ENCODE data around the gene TSACC.
"Not testable (repeated sequence)": the region's sequence is repeated elsewhere in the genome, so short reads cannot be mapped to it uniquely, and the experiment has no call there.

TSACC gene

DNA sequence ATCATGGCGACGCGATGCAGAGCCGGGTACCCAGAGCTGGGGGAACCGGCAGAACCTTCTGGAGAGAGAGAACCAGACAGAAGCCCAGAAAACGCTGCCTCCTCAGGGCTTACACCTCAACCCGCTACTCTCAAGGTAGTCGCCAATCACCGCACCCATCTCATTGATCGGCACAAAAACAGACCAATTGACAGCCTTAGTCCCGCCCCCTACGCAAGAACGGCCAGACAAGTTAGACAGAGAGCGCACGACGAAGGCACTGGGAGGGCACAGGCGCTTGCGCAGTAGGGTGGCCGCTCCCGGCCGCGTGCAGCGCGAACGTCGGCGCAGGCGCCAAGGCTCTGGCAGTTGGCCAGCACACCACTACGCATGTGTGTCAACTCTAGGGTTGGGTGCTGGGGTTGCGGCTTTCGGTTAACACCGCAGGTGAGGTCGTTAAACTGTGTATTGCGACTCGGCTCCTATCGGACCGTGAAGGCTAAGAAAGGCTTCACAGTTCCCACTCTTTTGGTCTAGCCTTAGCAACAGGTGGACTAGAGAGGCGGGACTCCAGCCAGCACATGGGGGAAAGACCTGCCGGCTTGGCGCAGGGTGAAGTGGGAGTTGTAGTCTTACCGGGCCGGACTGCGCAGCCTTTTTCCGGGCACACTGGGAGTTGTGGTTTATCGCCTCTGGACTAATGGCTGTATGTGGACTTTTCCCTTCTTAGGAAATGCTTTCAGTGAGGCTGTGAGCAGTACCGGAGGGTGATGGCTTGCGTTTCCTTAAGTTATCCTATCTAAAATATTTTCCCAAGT, at the start of gene TSACC, which contains the start of gene CCT3:
TSS of gene TSACC (plus strand) at position 347 of the 797 bp plus-strand sequence. CDS start 1,232 bp downstream, outside the sequence.
TSS of gene CCT3 (minus strand) at position 113 of the 797 bp plus-strand sequence. CDS start at position 5, 108 bp downstream.
- peak; percentile 100 for DNase-seq

DNA sequence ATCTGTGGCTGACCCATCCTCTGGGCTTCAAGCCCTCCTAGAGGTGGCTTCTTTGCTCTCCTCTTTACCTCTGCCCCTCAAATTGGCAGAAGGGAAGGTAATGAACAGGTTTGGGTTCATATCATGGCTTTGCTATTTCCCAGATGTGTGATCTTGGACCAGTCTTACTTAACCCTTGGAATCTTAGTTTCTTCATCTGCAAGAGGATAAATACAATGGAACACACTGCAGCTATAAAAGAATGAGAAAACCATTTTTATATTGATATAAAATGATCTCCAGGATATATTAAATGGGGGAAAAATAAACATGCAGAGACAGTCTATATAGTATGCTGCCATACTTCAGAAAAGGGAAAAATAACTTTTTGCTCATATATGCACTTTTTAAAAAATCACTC, 48.5 kb upstream of the TSACC start:
- DNase-seq: no peak

DNA sequence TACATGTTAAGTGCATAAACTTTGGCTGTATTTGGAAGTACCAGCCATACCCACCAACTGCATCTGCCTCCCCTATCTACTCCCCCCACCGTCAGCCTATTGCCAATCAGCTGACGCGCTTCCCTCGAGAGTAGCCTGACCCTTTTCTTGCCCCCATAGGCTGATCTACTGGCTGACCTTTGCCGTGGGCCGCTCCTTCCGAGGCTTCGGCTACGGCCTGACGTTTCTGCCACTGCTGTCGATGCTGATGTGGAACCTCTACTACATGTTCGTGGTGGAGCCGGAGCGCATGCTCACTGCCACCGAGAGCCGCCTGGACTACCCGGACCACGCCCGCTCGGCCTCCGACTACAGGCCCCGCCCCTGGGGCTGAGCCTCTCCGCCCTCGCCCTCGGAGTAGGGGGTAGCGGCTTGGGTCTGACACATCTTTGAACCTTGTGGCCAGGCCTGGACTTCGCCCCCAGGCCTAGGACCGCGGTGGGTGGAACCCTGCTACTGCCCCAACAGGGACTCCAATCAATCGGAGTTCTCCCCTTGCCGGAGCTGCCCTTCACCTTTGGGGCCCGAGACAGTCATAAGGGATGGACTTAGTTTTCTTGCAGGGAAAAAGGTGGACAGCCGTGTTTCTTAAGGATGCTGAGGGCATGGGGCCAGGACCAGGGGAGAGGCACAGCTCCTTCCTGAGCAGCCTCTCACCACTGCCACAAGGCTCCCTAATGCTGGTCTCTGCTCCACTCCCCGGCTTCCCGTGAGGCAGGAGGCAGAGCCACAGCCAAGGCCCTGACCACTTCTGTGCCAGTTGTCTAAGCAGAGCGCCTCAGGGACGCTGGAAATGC, 46.9 kb upstream of the TSACC start:
- DNase-seq: peak; percentile 88

DNA sequence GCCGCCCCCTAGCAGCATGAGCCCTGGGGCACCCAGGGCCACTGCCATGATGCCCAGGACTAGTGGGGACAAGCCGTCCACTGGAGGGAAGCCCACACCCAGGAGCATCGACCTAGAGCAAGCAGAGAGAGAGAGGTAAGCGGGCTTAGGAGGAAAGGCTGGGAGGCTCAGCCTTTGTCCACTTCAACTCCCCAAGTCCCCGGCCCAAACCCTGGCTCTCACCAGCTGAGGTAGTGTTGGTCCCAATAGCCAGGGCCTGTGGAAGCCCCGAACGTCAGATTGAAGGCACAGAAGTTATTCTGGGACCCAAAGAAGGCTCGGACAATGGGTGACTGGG, 45.3 kb upstream of the TSACC start:
- no peak for DNase-seq

DNA sequence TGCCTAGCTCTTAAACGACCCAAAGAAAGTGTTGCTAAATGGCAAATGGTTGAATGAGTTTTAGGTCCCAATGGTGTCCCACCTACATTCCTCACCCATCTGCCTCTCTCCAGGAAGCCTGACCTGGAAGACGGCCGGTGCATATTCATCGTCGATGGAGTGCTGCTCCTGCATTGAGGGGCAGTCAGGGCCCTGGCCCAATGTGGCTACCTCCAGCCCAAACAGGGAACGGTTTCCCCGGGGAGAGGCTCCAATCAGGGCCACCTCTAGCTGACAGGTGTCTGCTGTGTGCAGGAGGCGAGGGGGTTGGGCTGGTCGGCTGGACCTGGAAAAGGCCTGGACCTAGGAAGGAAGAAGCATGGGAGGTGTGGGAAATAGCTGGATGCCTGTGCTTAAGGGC, 44.4 kb upstream of the TSACC start:
- no peak for DNase-seq

DNA sequence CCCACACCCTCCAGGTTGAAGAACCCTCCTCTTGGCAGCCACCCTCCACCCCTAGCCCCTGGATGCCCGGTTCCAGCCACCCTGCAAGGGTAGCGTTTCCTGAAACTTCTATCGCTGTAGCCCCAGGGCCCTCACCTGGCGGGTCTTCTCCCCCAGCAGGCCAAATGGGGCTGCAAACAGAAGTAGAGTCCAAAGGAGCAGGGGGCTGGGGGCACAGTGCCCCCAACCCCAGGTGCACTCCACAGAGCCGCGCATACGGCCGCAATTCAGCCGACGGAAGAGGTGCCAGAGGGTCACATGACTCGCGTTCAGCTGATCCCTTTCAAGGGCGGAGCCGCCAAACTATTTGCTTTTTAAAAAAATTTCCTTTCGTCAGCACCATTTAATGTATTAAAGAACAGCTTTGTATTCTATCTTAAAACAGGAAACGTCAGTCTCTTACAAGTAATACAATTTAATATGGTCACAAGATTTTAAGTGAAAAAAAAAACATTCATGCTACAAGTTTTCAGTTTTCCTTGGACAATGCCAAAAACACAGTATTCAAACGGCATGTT, 42.9 kb upstream of the TSACC start, which contains the start of gene GLMP:
TSS of gene GLMP (minus strand) at position 289 of the 557 bp plus-strand sequence. CDS start at position 255, 34 bp downstream.
- peak; percentile 32 for DNase-seq

DNA sequence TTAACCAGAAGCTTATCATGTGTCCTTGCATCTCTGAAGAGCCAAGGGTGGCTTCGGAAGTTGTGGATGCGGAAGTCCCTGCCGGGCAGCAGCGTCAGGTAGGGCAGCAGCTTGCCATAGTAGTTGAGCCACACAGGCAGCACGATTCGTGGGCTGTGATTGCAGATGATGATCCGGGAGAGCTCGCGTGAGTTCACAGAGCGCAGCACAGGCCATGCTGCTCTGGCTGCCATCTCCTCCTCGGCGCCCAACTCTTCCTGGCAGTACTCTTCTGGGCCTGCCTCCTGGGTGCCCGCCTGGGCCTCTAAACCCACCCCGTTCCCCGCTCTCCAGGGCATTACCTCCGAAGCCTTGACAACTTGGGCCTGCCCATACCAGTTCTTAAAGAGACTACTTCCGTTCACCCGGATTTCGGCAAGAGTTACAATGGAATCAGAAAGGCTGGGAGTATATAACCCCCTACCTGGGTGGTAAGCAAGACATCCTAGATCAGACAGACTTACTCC, 39.4 kb upstream of the TSACC start, which contains the start of gene VHLL:
TSS of gene VHLL (minus strand) at position 456 of the 506 bp plus-strand sequence. CDS start at position 338, 118 bp downstream.
- no peak for DNase-seq

DNA sequence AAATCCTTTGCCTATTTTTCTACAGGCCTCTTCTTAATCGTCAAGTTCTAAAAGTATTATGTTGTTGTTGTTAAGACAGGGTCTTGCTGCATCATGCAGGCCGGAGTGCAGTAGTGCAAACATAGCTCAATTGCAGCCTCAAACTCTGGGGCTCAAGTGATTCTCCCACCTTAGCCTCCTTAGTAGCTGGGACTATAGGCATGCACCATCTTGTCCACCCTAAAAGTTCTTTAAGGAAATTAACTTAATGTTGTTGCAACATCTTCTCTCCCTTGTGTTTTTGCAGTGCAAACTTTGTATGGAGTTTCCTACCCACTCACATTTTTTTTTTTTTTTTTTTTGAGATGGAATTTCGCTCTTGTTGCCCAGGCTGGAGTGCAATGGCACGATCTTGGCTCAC, 35.1 kb upstream of the TSACC start:
- DNase-seq: no peak

DNA sequence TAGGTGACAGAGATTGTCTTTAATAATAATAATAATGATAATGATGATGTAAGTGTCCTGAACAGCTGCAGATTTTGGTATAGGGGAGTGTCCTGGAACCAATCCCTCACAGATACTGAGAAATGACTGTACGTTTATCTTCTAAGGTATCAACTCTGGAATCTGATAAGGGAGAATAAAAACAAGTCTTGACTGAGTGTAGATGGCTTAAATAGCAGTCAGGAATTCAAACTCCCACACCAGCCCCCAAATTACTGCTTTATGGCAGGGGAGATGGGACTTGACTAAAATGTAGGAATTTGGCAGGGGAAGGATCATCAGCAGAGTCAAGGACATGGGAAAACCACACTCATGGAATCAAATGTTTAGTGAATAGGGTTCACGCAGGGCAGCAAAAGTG, 33.1 kb upstream of the TSACC start:
- DNase-seq: no peak

DNA sequence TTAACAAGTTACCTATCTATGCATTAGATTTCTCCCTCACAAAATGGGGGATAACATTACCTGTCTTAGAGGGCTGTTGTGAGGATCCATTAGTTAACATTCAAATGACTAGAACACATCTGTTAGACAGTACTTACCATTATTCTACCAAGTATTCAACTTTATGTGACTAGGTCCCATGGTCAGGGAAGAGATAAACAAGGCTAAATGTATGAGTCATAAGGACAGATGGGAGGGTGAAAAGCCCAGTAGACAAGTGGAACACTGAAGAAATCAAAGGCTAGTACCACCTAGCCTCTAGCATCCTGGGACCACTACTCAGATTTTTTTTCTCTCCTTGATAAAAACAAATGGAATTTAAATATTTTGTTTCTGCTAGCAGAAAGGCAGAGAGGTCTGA, 30.2 kb upstream of the TSACC start:
- DNase-seq: no peak

DNA sequence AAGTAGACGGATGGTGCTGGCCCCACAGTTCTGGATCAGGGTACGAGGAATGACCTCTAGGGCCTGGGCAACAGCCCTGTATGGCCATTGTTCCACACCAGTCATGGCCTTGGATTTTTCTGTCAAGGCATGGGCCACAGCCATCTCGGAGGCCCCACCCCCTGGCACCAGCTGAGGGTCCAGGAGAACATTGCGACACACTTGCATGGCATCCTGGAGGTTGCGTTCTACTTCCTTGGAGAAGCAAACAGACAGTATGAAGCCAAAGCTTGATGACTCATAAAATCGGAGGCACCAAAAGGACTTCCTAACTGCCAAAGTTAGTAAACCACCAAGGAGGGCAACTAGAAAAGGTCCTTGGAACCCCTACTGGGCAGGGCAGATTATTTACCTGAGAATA, 27.4 kb upstream of the TSACC start:
- DNase-seq: no peak

DNA sequence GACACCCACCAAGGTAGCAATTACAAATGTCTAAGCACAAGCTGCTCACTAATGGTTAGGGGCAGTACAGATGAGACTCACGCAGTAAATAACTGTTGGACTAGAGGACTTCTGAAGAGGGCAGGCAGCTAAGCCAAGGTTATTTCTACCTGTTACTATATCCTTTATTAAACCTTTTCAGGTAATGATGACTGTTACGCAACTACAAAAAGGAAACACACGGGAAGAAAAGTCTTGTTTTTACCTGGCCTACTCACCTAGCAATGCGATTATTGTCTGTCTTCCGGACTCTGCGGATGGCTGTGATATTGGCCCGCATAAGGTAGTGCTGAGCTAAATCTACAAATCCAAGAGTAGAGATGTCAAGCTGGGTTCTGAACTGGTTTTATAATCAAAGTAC, 21.4 kb upstream of the TSACC start:
- DNase-seq: no peak

DNA sequence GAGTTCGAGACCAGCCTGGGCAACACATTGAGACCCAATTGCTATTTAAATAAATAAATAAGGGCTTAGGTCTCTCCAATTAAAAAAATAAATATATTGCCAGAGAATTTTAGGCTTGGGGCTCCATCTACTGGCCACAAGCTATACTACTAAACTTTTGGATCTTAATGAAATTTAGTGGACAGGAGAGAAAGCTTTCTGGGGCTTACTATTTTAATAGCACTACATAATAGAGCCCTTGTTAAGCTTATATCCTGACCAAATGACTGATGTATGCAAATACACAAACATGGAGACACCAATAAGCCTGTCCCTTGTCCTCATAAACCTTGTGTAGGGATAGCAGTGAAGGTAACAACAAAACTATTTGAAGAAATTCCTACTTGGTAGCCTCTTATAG, 18.7 kb upstream of the TSACC start:
- DNase-seq: no peak

DNA sequence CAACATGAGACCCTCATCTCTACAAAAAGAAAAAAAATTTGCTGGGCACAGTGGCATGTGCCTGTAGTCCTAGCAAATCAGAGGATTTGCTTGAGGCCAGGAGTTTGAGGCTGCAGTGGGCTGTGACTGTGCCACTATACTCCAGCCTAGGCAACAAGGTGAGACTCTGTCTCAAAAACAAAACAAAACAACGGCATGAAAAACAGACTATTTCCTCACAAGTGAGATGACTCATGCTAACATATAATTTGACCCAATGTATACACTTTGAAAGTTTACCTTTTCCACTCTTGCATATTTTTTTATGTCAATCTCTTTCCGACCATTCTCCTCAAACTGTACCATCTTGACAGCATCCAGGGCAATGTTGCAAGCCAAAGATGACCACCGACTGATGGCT, 17.8 kb upstream of the TSACC start:
- no peak for DNase-seq

DNA sequence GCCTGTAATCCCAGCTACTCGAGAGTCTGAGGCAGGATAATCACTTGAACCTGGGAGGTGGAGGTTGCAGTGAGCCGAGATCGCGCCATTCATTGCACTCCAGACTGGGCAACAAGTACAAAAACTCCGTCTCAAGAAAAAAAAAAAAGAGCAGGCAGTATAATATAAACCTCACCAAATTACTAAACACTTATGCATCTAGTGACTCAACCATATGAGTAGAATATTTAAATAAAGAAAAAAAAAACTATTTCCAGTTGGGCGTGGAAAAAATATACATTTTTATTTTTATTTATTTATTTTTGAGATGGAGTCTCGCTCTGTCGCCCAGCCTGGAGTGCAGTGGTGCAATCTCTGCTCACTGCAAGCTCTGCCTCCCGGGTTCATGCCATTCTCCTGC, 15.1 kb upstream of the TSACC start:
- not testable (repeated sequence) for DNase-seq

DNA sequence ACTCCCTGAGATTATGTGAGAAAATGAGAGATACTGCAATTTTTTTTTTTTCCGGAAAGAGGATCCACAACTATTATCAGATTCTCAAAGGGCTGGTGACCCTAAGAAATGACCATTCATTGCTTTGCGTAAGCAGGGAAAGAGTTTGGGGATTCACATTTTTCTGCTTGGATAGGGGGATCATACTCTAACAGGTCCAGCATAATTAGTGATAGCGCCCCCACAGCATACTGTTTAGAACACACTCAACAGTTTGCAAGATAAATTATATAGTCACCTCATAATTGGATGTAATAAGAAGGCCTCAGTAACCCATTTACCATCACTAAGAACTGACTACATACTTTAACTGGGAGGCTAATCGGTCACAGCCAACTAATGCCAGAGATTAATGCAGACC, 2.1 kb upstream of the TSACC start:
- no peak for DNase-seq

DNA sequence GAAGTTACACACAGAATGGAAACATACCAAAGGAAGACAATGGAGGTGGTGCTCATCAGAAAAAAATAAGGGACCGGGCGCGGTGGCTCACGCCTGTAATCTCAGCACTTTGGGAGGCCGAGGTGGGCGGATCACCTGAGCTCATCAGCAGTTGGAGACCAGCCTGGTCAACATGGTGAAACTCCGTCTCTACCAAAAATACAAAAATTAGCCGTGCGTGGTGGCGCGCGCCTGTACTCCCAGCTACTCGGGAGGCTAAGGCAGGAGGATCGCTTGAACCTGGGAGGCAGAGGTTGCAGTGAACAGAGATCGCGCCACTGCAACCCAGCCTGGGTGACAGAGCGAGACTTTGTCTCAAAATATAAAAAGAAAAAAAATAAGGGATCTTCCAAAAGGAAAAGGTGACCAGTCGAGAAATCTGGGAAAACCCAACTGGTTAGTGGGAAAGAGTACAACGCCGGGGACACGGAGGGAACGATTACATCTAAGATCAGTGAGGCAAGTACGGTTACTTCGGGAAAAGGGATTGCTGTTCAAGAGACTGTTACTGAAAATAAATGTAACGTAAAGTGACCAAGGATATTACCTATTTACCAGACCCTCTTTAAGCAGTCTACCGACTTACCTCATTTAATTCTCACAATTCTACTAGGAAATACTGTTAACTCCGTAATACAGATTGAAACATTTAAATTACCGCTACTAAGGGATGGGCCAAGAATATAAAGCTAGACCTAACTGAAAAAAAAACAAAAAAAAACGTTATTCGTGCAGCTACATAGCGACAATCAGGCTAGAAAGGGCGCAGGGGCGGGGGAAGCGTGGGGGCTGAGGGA, 1.1 kb upstream of the TSACC start:
- DNase-seq: peak; percentile 52

DNA sequence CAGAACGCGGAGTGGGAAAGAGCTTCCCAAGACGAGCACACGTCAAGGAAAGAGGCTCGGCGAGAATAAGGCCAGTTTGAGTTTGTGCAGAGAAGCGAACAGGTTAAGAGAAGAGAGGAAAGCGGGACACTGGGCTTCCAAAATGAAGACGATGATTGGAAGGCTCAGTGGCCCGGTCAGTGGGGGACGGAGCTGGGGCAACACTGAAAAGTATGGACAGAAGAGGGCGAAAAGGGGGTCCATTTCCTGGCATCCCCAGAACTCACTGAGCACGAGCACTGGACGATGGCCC, 492 bp upstream of the TSACC start:
- DNase-seq: no peak

DNA sequence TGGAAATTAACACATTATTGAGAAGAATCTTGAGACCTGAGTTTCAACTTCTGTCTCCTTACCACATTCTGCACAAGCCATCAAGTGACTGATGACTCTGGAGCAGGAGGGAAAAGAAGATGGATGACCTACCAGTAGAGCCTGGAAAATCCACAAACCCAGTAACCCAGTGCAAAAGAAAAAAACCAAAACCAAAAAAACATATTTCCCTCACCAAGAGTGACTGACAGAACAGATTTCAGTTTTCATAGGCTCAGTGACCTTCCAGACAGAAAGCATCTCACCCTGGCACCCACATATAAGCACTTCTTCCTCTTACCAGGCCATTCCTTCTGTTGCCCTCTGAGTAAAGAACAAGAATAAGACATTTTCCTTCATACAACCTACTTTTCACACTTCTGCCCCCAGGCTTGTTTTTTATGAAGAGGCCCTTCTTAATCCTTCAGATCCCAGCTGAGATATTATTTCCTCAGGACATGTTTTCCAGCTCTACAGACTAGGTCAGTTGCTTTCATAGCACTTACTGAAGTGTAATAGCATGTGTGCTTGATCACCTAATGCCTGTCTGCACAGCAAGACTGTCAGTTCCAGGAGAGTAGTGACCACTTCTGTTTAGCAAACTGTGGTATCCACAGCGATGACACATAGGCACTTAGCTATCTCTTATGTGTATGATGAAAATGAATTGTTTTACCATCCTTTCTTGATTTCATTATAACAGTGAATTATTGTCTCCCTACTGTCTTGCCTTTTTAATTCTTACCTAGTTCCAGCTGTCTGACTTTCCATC, 4.0 kb downstream of the TSACC start:
- DNase-seq: no peak

DNA sequence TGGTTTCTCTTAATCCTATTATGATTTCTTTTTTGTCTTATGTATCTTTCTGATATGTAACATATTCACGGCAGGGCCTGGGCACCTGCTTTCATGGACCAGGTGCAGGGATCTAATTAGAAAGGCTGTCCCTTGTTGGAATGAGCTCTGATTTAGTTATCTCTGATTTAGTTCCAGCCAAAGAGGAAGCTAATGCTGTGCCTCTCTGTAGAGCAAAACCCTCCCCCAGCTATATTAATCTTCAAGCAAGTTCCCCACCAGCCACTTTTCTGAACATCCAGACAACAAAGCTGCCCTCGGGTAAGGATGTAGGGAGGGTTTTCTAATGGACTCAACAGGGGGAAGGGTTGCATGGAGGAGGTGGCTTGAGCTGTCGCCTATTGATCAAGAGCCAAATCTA, 6.1 kb downstream of the TSACC start:
- DNase-seq: no peak

DNA sequence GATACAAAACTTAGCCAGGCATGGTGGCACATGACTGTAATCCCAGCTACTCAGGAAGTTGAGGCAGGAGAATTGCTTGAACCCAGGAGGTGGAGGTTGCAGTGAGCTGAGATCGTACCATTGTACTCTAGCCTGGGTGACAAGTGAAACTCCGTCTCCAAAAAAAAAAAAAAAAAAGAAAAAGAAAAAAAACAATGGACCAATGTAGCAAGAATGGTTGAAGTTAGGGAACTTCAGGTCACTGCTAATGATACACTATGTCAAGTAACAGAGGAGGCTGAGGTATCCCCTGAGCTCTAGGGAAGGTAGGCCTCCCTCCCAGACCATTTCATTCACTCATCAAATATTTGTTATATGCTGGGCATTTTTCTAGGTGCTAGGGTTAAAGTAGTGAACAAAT, 7.7 kb downstream of the TSACC start:
- not testable (repeated sequence) for DNase-seq

DNA sequence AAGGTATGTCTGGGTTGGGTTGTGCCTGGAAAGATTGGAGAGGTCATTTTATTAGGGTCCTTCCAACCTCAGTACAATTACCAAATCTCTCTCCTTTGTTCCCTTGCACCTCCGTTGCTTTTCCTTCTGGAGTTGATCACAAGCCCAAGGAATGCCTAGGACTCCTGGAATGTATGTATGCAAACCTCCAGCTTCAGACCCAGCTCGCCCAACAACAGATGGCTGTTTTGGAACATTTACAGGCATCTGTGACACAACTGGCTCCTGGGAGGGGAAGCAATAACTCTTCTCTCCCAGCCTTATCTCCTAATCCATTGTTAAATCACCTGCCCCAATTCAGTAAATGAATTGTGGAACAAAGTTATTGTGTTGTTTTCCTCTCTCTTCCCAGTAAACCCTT, 8.3 kb downstream of the TSACC start:
- no peak for DNase-seq

Data from NCI-H526 treated with DMSO at 0.1 percent for 48 hours (cell line).